PFSK-1 (cell line): ENCODE data around the gene PROC.

Experiments used
- POLR2AphosphoS5 ChIP-seq: IDR thresholded peaks from 2 replicates; pipeline ENCODE4 v1.6.1; 2012; ENCODE audit warnings: low read depth, mild to moderate bottlenecking, control low read depth, low read length, moderate library complexity
- SIN3A ChIP-seq: IDR thresholded peaks from 2 replicates; pipeline ENCODE4 v1.6.1; 2012; ENCODE audit warnings: mild to moderate bottlenecking, low read length, moderate library complexity, borderline replicate concordance; ENCODE audit not compliant: insufficient read depth
- TAF1 ChIP-seq: IDR thresholded peaks from 2 replicates; pipeline ENCODE4 v1.6.1; 2012; ENCODE audit warnings: low read length, control low read depth, borderline replicate concordance; ENCODE audit not compliant: insufficient read depth
- TF ChIP-seq, protein P1 (sequence below), 2 experiments: IDR thresholded peaks; 2 replicates each; pipeline versions ENCODE4 v1.6.1 to v1.8.0; 2011 to 2012; ENCODE audit warnings: low read depth in 2 of 2, low read length in 2 of 2, control low read depth in 1 of 2, inconsistent platforms in 1 of 2, mild to moderate bottlenecking in 1 of 2, moderate library complexity in 1 of 2; ENCODE audit not compliant: insufficient read depth in 1 of 2

DNA sequence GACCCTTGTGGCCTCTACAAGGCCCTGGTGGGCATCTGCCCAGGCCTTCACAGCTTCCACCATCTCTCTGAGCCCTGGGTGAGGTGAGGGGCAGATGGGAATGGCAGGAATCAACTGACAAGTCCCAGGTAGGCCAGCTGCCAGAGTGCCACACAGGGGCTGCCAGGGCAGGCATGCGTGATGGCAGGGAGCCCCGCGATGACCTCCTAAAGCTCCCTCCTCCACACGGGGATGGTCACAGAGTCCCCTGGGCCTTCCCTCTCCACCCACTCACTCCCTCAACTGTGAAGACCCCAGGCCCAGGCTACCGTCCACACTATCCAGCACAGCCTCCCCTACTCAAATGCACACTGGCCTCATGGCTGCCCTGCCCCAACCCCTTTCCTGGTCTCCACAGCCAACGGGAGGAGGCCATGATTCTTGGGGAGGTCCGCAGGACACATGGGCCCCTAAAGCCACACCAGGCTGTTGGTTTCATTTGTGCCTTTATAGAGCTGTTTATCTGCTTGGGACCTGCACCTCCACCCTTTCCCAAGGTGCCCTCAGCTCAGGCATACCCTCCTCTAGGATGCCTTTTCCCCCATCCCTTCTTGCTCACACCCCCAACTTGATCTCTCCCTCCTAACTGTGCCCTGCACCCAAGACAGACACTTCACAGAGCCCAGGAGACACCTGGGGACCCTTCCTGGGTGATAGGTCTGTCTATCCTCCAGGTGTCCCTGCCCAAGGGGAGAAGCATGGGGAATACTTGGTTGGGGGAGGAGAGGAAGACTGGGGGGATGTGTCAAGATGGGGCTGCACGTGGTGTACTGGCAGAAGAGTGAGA lies 2.0 kb downstream of the PROC start:
- TF ChIP-seq POLR2AphosphoS5 (no peak), TAF1 (no peak), SIN3A (no peak)
- TF ChIP-seq, protein P1, sequence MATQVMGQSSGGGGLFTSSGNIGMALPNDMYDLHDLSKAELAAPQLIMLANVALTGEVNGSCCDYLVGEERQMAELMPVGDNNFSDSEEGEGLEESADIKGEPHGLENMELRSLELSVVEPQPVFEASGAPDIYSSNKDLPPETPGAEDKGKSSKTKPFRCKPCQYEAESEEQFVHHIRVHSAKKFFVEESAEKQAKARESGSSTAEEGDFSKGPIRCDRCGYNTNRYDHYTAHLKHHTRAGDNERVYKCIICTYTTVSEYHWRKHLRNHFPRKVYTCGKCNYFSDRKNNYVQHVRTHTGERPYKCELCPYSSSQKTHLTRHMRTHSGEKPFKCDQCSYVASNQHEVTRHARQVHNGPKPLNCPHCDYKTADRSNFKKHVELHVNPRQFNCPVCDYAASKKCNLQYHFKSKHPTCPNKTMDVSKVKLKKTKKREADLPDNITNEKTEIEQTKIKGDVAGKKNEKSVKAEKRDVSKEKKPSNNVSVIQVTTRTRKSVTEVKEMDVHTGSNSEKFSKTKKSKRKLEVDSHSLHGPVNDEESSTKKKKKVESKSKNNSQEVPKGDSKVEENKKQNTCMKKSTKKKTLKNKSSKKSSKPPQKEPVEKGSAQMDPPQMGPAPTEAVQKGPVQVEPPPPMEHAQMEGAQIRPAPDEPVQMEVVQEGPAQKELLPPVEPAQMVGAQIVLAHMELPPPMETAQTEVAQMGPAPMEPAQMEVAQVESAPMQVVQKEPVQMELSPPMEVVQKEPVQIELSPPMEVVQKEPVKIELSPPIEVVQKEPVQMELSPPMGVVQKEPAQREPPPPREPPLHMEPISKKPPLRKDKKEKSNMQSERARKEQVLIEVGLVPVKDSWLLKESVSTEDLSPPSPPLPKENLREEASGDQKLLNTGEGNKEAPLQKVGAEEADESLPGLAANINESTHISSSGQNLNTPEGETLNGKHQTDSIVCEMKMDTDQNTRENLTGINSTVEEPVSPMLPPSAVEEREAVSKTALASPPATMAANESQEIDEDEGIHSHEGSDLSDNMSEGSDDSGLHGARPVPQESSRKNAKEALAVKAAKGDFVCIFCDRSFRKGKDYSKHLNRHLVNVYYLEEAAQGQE (IDR thresholded peaks at IDR 0.05; ENCODE audit: insufficient read depth in 1 of 2, low read depth in 2 of 2, low read length in 2 of 2): no peak
